ENCODE results near the gene KRT2.

DNA sequence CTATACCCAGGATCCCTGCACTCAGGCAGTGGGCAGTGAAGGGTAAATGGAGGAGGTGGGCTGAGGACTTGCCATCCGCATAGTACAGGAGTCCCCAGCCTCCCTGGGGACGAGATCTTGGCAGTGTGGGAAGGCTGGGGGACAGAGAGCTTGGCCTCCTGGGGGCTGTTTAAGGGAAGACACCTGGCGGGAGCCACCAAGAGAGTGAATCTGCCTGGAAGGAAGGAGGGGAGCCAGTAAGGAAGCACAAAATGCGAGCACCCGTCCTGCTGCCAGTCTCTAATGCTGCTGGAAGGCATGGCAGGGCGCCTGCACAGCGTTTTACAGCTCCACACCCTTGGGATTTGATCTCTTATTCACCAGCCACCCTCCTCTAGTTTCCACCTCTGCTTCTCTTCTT, 7.4 kb upstream of the KRT2 start:
- TF ChIP-seq, protein P1, sequence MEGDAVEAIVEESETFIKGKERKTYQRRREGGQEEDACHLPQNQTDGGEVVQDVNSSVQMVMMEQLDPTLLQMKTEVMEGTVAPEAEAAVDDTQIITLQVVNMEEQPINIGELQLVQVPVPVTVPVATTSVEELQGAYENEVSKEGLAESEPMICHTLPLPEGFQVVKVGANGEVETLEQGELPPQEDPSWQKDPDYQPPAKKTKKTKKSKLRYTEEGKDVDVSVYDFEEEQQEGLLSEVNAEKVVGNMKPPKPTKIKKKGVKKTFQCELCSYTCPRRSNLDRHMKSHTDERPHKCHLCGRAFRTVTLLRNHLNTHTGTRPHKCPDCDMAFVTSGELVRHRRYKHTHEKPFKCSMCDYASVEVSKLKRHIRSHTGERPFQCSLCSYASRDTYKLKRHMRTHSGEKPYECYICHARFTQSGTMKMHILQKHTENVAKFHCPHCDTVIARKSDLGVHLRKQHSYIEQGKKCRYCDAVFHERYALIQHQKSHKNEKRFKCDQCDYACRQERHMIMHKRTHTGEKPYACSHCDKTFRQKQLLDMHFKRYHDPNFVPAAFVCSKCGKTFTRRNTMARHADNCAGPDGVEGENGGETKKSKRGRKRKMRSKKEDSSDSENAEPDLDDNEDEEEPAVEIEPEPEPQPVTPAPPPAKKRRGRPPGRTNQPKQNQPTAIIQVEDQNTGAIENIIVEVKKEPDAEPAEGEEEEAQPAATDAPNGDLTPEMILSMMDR (IDR thresholded peaks at IDR 0.05): no peak
- TF ChIP-seq RCOR1 (IDR thresholded peaks at IDR 0.05; ENCODE audit: low read depth, low read length) (no peak), RARB (CRISPR knock-in tag; IDR thresholded peaks at IDR 0.05) (no peak), E2F6 (IDR thresholded peaks at IDR 0.05; ENCODE audit: borderline replicate concordance, low read depth) (no peak), BHLHE40 (IDR thresholded peaks at IDR 0.05; ENCODE audit: low read depth, low read length) (no peak), MAZ (IDR thresholded peaks at IDR 0.05; ENCODE audit: borderline replicate concordance, low read depth, low read length) (no peak), SMC3 (IDR thresholded peaks at IDR 0.05) (no peak), GATA3 (IDR thresholded peaks at IDR 0.05; ENCODE audit: borderline replicate concordance) (no peak), ZC3H11A (IDR thresholded peaks at IDR 0.05) (no peak), POLR2A (IDR thresholded peaks at IDR 0.05; ENCODE audit: low read length) (no peak), MAX (IDR thresholded peaks at IDR 0.05) (no peak)
- TF ChIP-seq, protein P2, sequence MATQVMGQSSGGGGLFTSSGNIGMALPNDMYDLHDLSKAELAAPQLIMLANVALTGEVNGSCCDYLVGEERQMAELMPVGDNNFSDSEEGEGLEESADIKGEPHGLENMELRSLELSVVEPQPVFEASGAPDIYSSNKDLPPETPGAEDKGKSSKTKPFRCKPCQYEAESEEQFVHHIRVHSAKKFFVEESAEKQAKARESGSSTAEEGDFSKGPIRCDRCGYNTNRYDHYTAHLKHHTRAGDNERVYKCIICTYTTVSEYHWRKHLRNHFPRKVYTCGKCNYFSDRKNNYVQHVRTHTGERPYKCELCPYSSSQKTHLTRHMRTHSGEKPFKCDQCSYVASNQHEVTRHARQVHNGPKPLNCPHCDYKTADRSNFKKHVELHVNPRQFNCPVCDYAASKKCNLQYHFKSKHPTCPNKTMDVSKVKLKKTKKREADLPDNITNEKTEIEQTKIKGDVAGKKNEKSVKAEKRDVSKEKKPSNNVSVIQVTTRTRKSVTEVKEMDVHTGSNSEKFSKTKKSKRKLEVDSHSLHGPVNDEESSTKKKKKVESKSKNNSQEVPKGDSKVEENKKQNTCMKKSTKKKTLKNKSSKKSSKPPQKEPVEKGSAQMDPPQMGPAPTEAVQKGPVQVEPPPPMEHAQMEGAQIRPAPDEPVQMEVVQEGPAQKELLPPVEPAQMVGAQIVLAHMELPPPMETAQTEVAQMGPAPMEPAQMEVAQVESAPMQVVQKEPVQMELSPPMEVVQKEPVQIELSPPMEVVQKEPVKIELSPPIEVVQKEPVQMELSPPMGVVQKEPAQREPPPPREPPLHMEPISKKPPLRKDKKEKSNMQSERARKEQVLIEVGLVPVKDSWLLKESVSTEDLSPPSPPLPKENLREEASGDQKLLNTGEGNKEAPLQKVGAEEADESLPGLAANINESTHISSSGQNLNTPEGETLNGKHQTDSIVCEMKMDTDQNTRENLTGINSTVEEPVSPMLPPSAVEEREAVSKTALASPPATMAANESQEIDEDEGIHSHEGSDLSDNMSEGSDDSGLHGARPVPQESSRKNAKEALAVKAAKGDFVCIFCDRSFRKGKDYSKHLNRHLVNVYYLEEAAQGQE (IDR thresholded peaks at IDR 0.05): no peak
